ENCODE results near the gene PDLIM7. TPM values are rescaled to one million over a fixed set of nuclear protein-coding genes. Genes with fewer than 3 reads are reported as not detected.

The PDLIM7 gene
- total RNA-seq, 1 donor from 2014 or later, result 161 TPM

- no peak for DNase-seq (ENCODE audit: low read depth)
These were observed 27.7 kb upstream of the PDLIM7 start for GRCh38 chr5:177524941-177525655.

- no peak for DNase-seq (ENCODE audit: low read depth)
These were observed 27.1 kb upstream of the PDLIM7 start for GRCh38 chr5:177524539-177524900.

DNA sequence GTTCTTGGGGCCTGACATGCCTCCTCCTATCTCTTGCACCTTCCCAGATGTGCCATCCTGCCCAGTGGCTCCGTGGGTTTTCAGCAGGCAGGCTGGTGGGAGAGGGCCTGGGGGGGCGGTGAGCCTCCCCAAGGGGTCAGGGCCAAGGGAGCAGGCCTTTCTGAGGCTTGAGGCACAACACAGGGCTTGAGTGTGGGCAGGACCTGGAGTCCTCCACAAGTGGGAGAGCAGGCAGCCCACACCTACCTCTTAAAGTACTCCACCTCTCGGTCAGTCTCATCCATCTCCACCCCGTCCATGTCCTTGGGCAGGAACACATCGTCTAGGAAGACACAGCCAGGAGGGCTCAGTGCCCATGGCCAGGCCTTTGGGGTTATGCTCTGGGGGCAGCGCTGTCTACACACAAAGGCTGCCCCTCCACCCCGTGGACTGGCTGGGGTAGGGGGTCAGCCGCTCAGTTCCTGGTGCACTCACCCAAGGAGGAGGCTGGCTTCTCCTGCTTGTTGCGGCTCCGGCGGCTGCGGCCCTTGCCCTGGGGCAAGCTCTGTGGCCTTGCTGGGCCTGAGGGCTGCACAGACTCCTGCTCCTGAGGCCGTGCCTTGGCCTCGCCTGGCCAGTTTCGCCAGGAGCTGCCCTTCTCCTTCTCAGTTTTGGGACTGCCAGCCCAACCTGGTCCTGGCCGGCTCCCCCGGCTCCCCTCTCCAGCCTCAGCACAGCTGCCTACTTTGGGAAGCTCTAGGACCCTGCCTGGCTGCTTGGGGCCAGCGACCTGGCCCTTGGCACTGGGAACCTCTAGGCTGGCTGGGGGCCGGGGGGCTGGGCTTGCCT, 26.5 kb upstream of the PDLIM7 start:
- no peak for DNase-seq (ENCODE audit: low read depth)

DNA sequence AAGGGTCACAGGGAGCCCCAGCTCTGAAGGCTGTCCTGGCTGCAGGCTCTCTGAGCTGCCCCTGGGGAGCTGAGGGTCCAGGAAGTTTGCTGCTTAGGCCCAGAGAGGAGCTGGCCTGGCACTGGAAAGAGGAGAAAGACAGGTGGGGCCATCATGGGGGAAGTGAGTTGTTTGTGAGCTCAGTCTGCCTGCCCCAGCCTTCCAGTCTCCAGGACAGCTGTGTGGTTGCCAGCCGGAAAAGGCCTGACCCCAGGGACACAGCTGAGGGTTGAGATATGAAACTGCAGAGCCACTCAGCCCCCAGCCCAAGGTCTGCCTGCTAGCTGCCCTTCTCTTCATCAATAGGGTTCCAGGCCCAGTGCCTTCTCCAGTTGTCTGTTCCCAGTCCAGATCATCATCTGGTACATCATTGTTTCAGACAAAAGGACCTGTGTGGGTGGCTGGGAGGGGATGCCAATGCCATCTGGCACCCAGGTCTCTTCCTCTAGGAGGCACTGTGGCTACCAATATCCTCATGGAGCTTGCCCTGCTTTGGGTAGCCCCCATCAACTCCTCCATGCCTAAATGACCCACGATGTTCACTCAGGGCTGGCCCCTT, 23.6 kb upstream of the PDLIM7 start:
- no peak for DNase-seq (ENCODE audit: low read depth)

GRCh38 chr5:177520271-177520670, 22.9 kb upstream of the PDLIM7 start:
- DNase-seq (ENCODE audit: low read depth), result no peak

GRCh38 chr5:177519463-177520235, 22.2 kb upstream of the PDLIM7 start:
- no peak for DNase-seq (ENCODE audit: low read depth)

DNA sequence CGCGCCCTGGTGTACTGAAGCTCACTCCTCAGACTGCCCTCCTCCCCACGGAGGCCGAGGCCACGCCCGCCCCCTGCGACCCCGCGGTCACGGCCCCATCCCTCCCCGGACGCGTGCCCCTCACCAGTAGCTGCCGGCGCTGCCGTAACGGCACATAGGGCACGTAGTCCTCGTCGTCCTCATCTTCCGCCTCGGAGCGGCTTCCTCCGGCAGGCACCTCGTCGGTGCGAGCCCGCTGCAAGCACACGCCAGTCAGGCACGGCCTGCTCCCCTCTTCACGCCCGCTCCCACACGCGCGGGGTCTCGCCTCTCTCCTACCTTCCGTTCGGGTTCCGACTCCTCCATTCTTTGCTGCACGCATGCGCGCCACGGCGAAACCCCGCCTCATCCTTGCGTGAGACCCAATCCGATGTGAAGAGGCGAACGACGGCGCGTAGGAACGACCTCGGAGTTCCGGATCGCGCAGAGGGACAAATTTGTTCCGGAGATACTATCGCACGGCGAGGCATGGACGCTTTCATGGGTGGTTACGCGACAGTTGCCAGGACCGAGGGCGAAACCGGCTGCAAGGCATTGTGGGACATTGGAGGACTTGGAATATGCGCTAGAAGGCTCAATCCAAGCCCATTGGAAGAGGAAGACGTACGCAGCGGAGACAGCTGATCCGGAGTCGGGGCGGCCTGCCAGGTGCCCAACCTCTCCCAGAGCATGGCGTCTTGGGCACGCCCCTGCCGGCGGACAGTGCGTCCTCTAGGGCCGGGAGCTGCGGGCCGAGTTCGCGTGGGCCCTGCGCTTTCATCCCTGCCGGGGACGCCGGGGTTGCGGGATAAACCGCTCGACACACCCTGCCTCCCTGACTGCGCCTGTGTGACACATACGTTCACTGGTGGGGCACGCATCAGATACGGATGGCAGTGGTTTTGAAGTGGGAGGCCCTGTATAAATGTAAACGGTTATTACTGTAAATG, 19.5 kb upstream of the PDLIM7 start, which contains the start of gene DDX41:
Gene DDX41 (minus strand): TSS at position 361 of the 968 bp plus-strand sequence. CDS start 16 bp downstream, at position 345.
- peak; percentile 97 for DNase-seq (ENCODE audit: low read depth)

DNA sequence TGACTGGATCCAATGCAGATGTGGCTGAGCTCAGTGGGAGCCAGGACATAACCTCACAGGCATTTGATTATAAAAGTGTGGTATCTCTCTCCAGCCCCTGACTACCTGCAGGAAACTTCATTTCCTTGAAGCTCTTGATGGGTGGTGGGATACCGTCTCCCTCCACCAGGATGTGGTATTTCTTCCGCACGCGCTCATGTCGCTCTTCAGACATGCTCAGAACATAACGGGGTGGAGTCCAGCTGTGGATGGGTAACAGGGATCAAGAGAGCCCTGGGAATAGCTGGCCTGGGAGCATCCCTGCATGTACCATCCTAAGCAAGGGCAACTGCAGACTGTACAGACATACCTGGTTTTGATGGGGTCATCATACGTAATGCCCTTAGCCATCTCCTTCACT, 18.2 kb upstream of the PDLIM7 start:
- no peak for DNase-seq (ENCODE audit: low read depth)

DNA sequence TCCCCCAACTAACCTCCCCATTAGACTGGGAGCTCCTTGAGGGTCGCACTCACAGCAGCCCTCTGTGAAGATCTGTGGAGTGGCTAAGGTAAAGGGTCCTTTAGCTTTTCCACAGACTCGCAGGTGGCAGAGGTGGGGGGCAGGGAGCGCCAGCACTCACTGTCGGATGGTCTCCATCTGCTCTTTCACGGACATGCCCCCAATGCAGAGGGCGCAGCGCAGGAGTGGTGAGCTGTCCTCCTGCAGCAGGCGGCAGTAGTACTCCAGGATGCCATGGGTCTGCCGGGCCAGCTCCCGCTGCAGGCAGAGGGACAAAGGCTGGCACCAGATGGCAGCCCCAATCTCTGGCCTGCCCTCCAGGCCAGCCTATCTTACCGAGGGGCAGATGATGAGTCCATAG, 17.1 kb upstream of the PDLIM7 start:
- DNase-seq (ENCODE audit: low read depth), result no peak

GRCh38 chr5:177513500-177513899, 16.1 kb upstream of the PDLIM7 start:
- DNase-seq (ENCODE audit: low read depth), result no peak

DNA sequence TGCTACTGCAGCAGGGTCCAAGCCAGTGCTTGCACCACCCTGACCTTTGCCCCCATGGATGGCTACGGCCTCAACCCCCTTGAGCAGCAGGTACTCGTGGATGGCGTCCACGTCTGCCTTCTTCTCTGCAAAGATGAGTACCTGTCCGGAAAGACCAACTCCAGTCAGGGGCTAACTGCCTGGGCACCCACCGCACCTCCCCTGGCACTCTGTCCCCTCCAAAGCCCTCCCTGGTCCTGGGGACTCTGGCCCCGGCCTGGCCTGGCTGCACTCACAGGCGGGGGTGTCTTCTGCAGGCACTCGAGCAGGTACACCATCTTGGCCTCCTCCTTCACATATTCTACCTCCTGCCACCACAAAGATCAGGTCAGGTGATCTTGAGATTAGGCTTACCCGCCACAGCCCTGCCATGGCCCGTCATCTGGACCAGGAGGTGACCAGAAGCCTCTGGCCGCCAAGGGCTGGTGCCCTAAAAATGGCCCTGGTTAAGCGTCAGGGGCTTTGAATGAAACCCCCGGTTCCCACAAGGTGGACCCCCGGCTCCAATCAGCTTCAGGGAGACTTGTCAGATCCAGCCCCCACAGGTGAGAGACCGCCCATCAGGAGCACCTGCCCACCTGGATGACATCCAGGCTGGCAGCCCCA, 15.5 kb upstream of the PDLIM7 start:
- DNase-seq (ENCODE audit: low read depth), result no peak

- no peak for DNase-seq (ENCODE audit: low read depth)
These were observed 14.6 kb upstream of the PDLIM7 start for GRCh38 chr5:177511796-177512675.

DNA sequence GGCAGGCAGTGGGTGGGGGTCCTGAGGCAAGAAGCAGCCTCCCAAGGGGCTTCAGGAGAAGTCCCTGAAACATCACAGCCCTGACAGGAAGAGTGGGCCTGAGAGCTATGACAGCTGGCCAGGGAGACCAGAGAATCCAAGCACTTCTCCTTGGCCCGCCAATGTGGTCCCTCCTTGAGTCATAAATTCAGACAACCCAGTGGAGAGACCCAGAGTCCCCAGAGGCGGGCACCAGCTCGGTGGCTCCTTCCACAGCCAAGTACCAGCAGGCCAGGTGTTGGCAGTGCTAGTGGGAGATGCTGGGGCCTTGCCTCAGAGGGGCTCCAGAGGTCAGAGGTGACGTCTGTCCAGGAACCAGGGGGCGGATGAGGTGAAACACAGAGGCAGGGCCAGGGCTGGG, 13.8 kb upstream of the PDLIM7 start:
- no peak for DNase-seq (ENCODE audit: low read depth)

DNA sequence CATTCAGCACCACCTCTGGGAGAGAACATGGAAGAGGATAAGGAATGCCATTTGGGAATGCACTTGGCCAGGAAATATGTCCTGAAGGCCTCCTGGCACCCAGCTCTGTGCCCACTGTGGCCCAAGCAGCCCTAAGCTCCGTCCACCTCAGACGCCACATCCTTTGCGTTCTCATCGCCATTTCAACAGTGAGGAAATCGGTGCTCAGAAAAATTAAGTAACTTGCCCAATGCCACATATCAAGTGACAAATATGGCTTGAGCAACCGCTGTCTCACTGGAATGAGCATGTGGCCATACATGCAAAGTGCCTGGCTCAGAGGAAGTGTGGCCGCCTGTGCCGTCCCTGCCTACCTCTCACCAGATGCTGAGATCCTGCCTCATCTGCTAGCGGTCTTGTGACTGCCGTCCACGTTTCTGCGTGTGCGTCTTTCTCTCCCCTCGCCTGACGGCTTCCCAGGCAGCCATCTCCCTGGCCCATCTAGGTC, 13.2 kb upstream of the PDLIM7 start:
- no peak for DNase-seq (ENCODE audit: low read depth)

DNA sequence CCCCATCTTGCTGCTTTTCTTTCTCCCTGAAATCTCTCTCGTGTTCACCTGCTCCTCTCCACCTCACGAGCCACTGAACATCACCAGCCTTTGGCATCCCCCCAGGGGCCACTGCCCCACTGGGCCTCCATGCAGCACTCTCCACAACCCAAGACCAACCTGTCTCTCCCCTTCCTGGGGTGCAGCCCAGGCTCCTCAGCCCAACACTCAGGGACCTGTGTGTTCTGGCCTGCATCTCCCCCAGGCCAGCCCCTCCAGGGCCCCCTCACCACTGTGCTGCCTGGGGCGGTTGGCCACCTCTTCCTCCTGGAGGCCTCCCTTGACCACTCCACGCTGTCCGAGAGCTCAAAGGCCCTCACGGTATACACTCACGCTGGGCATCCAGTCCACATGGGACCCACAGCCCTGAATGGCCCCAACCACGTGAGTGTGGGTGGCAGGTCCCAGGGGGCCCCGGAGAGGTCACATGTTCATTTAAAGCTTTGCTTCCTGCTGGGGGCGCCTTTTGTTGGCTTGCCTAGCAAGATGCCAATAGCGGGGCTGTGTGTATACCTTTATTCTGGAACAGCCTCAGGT, 12.7 kb upstream of the PDLIM7 start:
- no peak for DNase-seq (ENCODE audit: low read depth)

GRCh38 chr5:177509381-177509951, 12.1 kb upstream of the PDLIM7 start, which contains the start of gene DOK3:
DOK3 (minus strand) TSS chr5:177509826; CDS start chr5:177509540, 286 bp downstream.
- DNase-seq (ENCODE audit: low read depth), result no peak

GRCh38 chr5:177508837-177509236, 11.4 kb upstream of the PDLIM7 start:
- no peak for DNase-seq (ENCODE audit: low read depth)

DNA sequence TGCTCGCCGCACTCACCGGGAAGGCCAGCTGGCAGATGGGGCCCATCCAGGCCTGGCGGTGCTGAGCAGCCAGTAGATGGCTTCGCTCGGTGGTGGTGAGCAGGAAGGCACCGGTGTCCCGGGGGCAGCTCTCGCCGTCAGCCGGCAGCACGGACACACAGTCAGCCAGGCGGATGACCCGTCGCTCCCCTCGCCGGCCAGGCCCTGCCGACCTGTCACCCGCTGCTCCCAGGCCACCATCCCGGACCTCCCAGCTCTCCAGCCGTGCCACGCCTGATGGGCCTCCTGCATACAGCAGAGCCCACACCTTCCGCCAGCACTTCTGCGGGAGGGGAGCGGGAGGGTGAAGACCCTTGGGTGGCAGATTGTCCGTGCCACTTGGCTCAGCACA, 10.8 kb upstream of the PDLIM7 start:
- no peak for DNase-seq (ENCODE audit: low read depth)
